Right lung (tissue), 5 donors: Measurements from ENCODE around the gene SORCS2. TPM values are rescaled to one million over a fixed set of nuclear protein-coding genes. Genes with fewer than 3 reads are reported as not detected.

Experiments used
- DNase-seq, 2 donors: peaks; one replicate each; pipeline ENCODE4 v3.0.0-alpha.2; 2013
- polyA plus RNA-seq, 5 donors: library from polyadenylated mRNA; unstranded; fragments of 120-200 nt; gene quantifications; one replicate each; pipeline versions ENCODE4 v1.2.1 to v1.2.3, GENCODE V29; 2013; ENCODE audit warnings: inconsistent platforms in 1 of 5, low replicate concordance in 1 of 5; ENCODE audit not compliant: insufficient read length in 5 of 5, insufficient read depth in 1 of 5

The SORCS2 gene
- polyA plus RNA-seq, 5 donors = 4.8 to 8.6 (median 5.8) TPM

DNA sequence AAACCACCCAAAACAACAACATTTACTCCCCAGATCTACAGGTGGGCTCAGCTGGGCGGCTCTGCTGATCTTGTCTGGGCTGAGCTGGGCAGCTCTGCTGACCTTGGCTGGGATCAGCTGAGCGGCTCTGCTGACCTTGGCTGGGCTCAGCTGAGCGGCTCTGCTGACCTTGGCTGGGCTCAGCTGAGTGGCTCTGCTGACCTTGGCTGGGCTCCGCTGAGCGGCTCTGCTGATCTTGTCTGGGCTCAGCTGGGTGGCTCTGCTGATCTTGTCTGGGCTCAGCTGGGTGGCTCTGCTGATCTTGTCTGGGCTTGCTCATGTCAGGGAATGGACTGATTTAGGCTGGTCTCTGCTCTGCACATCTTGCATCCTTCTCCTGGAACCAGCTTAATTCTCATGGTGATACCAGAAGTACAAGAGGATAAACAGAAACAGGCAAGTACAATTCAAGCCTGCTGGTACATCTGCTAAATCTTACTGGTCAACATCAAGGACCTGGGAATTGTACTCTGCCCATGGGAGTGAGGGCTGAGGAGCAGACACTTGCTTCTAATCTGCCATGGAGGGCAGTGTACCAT is 490.9 kb downstream of the SORCS2 start:
- no peak for DNase-seq

DNA sequence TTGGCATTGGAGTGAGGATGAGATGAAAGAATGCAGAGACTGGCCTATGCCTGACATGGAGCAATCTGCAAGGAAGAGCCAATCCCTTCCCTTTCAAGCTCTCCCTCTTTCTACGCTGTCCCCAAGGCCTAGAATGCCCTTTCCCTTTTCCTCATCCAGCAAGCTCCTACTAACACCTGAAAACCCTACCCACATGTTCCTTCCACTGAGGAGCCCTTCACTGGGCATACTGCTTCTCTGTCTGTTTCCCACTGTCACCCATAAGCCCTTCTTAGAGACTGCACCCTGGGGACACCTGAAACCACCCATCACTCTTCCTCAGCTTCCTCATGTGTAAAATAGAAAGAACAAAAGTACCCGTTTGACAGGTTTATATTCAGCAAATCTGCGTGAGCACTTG is 492.0 kb downstream of the SORCS2 start:
- no peak for DNase-seq

DNA sequence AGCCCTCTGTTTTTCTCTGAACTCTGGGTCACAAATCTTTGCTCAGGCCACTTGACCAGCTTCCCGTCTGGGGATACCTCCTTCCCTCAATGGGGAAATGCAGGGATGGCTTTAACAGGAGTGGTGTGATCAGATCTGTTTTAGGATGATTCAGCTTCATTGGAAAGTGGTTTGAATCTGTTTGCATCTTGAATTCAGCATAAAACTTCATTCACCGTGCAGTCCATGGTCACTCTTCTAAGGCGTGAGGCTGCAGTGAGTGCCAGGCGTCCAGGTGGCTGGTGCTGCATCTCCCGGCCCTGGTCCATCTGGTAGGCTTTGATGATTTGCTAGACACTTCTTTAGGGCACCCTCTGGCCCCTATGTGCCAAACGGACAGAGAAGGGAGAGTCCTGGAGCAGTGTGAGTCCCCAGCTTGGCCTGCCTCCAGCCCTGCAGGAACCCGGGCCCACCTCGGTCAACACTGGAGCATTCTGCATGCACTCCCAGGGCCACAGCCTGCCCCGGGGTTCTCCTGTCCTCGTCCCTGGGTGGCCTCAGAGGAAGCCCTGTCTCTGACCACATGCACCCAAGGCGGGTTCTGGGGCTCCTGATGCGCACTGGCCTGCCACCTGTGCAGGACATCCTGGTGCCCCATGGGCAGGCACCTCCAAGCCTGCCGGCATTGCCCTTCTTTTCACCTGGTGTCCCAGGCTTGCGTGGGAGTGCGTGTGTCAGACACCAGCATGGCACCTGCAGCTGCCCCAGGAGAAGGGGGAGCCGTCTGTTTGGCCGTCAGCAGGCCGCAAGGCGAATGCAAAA is 493.9 kb downstream of the SORCS2 start:
- DNase-seq = no peak

DNA sequence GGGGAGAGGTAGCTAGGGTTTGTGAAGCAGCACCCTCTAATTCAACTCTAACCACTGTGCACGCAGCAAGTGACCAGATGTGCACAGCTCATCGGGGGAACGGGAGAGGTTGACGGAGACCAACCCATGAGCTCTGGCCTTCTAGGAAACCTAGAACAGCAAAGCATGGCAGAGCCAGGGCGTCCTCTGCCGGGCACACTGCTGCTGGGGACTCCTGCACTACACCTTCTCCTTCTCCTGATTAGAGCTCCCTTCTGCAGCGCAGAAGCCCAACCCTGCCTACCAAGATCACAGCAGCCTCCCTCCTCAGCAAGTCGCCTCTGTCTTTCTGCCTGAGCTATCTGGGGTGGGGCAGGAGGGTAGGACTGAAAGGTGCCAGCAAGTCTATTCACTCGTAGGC is 494.7 kb downstream of the SORCS2 start:
- no peak for DNase-seq

DNA sequence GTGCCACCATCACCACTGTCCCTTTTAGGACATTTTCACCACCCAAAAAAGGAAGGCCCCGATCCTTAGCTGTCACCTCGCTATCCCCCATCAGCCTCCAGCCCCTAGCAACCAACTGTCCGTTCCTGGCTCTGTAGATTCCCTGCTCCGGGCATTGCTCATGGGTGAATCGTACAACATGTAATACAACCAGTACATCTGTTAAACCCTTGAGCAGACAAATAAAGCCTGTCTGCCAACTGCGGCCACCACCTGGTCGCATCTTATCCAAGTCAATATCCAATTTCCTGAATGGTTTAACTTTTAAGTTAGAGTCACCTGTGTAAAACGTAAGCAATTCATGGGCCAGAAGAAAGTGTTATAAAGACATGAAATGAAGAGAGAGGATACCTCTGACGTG is 495.5 kb downstream of the SORCS2 start:
- no peak for DNase-seq

DNA sequence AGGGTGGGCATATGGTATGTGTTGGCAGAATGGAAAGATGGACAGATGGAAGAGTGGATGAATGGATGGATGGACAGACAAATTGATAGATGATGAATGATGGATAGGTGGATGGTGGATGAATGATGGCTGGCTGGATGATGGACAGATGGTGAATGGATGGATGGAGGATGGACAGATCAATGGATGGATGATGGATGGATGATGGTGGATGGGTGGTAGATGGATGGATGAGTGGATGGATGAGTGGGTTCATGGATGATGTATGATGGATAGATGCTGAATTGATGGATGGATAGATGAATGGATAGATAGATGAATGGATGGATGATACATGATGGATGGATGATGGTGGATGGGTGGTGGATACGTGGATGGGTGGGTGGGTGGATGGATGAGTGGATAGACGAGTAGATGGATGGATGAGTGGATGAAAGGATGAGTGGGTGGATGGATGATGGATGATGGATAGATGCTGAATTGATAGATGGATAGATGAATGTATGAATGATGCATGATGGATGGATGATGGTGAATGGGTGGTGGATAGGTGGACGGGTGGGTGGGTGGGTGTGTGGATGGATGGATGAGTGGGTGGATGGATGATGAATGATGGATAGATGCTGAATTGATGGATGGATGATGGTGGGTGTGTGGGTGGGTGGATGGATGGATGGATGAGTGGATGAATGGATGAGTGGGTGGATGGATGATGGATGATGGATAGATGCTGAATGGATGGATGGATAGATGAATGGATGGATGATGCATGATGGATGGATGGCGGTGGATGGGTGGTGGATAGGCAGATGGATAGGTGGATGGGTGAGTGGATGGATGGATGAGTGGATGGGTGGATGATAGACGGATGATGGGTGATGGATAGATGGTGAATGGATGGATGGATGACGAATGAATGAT is 497.7 kb downstream of the SORCS2 start:
- DNase-seq = no peak

DNA sequence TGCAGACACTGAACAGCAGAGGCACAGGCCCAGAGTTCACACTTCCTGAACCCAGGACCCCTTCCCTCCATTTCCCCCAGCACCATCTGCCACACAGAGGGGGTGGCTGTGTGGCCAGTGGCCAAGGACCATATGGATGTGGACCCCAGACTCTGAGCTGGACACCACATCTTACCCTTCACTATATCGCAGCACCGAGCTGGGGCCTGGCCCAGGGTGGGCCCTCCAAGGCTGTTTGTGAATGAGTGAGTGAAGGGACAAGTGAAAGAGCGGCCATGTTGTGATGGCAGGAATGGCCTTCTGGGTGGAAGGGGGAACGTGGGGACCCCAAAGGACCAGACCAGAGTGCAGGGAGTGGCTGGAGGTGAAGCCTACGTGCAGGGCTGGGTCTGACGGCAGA is 498.7 kb downstream of the SORCS2 start:
- DNase-seq = no peak

DNA sequence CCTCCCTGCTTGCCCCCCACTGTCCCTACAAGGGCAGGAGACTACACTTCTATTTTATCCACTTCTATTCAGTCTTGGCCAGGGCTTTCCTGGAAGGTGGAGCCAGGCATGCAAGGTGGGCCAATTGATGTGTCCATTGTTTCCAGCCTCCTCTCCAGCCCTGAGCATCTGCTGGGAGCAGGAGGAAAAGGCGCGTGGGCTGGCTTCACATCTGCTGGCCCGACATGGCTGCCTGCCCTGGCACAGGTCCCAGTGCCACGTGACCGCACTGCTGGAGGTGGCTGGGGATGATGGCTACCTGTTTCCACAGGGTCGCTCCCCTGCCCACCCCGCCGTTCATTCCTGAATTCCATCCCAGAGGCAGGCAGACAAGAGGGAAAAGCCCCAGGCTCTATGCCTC is 499.6 kb downstream of the SORCS2 start:
- DNase-seq = no peak

DNA sequence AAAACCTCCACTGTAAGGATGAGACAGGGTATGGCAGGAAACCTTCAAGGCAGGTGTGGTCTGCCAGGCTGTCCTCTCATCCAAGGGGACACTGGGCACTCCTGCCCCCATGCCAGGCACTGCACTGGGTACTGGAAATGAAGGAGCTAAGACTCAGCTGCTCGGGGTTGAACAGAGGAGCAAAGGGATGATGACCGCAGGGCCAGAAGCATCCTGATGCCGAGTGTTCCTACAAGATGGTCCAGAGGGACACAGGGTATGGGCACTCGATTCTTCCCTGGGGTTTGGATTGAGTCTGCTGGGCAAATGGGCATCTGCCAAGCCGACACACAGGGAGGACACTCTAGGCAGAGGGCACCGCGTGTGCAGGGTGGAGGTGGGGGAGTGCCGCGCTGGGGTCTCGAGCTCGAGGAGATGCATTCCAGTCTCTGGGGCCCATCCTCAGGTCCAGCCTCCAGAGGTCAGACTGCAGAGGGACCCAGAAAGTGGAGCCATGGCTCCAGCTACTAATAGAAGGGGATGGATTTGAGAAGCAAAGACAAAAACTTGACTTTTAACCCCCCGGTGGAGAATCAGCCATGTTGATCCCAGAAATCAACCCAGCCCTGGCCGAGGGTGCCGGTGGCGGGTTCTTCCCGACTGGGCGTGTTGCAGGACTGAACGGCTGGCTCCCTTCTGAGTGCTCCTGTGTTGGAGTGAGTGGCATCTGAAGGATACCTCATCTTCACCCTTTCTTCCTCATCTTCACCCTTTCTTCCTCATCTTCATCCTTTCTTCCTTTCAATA is 500.3 kb downstream of the SORCS2 start:
- DNase-seq = no peak

DNA sequence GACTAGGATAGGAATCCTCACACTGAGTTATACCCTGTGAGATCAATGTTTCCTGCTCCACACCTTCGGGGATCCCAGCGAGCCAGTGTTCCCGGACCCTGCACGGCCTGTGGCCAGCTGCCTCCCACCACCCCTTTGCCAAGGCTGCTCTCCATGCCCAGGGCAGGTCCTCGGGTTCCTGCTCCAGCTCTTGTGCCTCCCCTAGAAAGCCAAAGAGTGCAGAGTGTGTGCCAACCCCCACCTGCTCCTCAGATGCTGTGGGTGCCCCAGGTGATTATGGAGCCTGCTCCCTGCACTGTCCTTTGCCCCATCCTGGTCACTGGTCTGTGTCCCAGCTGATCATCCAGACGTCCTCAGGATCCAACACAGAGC is 500.9 kb downstream of the SORCS2 start:
- no peak for DNase-seq

DNA sequence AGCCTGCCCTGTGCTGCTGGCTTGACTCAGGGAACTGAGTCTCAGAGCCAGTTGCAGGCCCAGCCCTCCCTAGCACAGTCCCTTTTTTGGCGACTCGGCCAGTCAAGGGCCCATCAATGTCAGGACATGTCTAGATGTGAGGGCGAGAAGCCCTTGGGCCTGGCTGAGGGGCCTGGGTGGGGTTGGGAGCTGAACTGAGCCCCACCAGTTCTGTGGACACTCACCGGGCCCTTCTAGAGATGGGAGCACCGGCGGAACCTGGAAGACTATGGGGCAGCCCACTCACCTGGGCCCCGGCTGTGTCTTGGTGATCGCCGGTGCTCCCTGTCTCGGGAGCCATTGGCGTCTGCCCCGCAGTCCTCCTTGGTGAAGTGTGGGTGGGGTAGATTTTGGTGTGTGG is 501.4 kb downstream of the SORCS2 start:
- DNase-seq = no peak

DNA sequence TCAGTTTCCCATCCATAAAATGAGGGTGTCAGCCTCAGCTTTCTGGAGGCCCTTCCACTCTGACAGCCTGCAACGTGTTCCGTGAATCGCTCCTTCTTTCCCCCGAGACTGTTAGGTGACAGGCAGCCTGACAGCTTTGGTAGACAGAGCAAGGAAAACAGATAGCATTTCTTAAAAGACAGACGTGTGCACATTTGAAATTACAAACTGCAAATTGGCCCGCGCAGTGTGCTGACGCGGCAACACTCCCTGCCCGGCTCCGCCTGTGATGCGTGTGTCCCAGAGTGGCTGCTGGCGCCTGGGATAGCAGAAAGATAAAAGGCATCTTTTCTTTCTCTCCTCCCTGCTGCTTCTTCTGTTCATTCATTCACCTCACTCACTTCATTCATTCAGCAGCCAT is 502.0 kb downstream of the SORCS2 start:
- no peak for DNase-seq

DNA sequence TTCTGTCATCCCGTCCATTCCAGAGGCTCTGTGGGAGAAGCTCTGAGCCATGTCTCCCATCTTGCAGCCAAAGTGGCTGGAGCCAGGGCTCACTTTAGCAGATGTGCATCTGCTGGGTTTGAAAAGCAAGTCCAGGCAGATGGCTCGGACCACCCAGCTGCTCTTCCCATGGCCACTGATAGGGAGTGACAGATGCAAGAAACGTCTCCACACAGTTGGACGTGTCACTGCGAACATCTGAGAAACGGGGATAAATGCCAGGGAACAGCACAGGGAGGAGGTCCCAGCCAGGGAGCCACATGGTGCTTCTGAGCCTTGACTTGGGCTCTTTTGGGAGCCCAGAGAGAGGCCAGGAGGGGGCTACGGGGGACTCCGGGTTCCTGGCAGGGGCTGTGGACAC is 505.0 kb downstream of the SORCS2 start:
- no peak for DNase-seq

DNA sequence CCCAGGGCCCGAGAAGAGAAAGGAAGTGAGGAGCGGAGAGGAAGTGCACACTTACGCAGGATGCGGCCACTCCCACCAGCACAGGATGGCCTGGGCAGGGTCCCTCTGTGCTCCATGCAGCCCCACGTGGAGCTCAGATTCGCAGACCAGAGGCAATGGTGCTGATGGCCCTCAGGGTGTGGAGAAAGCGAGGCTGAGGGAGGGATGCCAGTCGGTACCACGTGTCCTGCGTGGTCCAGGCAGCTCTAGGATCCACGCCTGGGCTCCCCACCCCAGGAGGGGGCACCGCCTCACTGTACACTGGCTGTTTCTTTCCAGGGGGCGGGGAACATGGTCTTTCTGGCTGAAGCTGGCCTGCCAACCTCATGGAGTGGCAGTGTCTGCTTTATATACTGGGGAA is 505.5 kb downstream of the SORCS2 start:
- no peak for DNase-seq

DNA sequence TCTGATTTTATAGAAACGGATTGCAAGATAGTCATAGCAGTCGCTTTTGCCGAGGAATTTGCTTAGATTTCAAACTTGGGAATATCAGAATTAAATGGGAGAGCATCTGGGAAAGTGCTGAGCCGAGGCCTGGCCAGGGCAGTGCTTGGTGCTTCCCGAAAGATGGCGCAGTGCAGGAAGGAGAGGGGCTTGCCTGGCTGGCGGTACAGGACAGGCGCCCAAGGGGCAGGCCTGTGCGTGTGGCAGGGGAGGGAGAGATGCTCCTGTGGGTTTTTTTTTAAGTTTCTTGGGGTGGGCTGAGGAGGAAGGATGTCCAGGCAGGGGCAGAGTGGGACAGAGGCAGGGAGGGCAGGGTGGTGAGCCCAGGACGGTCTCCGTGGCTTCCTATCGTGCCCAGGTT is 506.2 kb downstream of the SORCS2 start:
- DNase-seq = no peak

DNA sequence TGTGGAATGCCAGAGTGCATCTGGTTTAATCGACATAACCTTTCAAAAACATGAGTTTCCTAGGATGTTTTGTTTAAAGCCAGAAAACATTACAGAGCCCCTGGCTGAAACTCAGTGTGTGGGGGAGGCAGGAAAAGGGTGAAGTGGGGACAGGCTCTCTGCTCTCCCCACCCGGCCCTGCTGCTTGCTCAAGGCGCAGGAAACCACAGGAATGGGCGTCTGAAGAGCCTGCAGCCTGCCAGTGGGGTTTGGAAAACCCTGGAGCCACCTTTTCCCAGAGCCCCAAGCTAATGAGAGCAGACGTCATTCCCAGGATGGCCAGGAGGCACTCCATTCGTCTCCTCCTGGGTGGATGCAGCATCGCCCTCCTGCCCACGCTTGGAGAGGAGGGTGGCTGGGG is 506.7 kb downstream of the SORCS2 start:
- no peak for DNase-seq

DNA sequence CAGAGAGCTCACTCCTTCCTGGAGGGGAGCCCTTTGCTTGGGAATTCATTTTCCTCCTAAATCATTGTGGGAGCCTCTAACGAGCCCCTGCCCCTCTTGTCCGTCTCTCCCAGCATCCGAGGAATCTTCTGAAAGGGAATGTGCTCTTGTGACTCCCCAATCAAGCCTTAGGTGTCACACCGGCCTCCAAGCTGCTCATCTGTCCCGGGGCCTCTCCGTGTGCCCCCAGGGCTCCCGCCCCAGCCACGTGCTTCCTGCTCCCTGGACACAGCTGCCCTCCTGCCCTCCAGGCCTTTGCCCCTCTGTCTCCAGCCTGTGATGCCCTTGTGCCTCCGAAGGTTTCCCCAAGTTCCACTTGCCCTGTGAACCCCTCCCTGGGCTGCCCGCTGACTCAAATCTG is 507.5 kb downstream of the SORCS2 start:
- no peak for DNase-seq

DNA sequence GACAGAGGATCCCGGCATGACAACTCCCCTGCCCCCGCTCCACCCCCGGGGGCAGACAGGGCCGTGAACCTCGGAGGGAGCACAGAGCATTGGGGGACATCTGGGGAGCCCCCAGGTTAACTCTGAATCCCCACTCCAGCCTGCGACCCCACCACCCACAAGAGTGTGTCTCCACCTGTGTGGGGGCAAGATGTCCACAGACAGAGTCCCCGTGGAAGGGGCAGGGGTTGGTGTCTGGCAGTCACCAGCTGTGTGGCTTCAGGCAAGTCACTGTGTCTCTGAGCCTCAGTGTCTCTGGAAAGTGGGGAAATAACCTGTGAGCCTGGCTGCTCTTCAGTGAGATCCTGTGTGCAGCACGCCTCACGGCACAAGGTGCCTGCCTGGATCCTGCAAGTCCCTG is 508.3 kb downstream of the SORCS2 start:
- no peak for DNase-seq

DNA sequence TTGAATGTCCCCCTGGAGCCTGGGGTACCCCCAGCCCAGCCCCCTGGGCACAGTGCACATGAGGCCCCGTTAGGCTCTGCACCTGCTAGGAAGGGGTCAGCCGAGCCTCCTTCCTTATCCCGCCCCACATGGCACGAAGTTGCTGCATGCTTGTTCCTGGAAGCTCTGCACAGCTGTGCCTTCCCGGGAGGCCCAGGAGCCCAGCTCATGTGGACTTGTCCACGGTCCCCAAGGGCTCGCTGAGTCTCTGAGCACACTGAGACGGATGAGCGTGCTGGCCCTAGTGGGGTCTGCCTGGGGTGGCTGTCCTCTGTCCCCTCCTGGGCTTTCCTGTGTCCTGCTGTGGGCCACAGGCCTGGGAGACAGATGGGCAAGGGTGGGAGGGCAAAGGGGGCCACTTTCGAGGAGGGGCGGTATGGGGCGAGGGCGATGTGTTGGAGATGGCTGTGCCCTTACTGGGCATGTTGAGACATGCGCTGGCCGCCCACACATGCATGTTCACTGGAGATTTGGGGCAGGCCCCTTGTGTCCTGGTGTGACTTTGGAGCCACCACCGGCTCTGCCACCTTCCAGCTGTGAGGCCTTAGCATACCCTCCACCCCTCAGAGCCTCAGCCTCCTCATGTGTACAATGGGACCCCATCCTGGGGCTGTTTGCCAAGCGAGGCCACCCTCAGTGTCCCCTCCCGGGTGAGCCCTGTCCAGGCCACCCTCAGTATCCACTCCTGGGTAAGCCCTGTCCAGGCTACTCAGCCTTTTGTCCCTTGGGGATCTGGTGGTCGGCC is 509.7 kb downstream of the SORCS2 start:
- no peak for DNase-seq

DNA sequence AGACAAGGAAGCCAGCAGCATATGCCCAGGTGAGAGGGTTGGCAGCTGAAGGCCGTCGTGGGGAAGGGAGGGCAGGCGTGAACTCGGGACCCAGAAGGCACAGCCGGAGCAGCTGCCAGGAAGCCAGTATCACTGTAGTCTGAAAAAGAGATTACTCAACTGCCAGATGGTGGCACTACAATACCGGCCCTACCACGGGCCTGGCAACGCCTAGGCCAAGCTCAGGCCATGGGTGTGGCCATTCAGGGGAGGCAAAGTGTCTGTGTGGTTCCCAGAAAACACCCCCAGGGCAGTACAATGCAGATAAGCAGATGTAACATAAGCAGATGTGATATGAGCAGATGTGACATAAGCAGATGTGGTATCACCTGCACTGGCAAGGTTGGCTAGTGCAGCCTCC is 511.4 kb downstream of the SORCS2 start:
- no peak for DNase-seq

DNA sequence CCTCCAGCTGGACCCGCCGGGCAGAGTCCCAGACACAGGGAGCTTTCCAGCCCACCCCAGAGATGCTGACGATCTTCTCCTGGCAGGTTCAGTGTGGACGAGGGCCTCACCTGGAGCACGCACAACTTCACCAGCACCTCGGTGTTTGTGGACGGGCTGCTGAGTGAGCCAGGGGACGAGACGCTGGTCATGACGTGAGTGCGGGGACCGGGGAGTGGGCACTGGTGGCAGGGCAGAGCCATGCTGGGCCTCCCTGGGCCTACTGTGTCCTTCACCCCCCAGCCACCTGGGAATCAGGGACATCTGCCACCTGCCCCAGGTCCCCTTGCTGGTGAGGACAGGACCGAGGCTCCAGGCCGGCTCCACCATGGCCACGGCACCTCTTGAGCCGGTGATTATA is 511.8 kb downstream of the SORCS2 start:
- no peak for DNase-seq
